ENCODE measurements around the gene FGF9.

GRCh38 chr13:21694831-21695230, 24.0 kb downstream of the FGF9 start:
- TF ChIP-seq EZH2 (IDR thresholded peaks at IDR 0.05; ENCODE audit: borderline replicate concordance, low read depth, low read length, poor library complexity, severe bottlenecking) (no peak), CTCF (conservative IDR thresholded peaks at IDR 0.05; ENCODE audit: low read depth, low read length) (no peak)
